ENCODE results near the gene PDE7B.

The PDE7B gene

GRCh38 chr6:136160250-136160649, 308.7 kb downstream of the PDE7B start:
- no peaks in the 10 kb centered on the region for H3K36me3 ChIP-seq (replicated peaks; ENCODE audit: insufficient read depth, low read length)
- no peaks in the 10 kb centered on the region for H4K20me1 ChIP-seq (ENCODE audit: insufficient read depth, low read length)
- H3K4me1 ChIP-seq (ENCODE audit: low read length), result no peaks in the 10 kb centered on the region
- no peak overlapping the region for H2AFZ ChIP-seq (ENCODE audit: low read length)
- no peak overlapping the region for H3K27ac ChIP-seq (ENCODE audit: low read length)
- no peaks in the 10 kb centered on the region for H3K79me2 ChIP-seq (ENCODE audit: low read length)
- no peak overlapping the region for H3K4me2 ChIP-seq (ENCODE audit: low read depth, low read length)
- TF ChIP-seq EZH2phosphoT487 (IDR thresholded peaks at IDR 0.05; ENCODE audit: low read length), result no peak
- TF ChIP-seq EZH2 (optimal IDR thresholded peaks at IDR 0.05; ENCODE audit: low read depth, low read length), result no peak
- TF ChIP-seq CTCF (IDR thresholded peaks at IDR 0.05; ENCODE audit: low read length), result no peak
- H3K9me3 ChIP-seq (replicated peaks; ENCODE audit: insufficient read depth, low read length), result no peaks in the 10 kb centered on the region
- no peaks in the 10 kb centered on the region for H3K27me3 ChIP-seq (replicated peaks; ENCODE audit: insufficient read depth, low read length)
- DNase-seq, result no peak
- no peak overlapping the region for H3K9ac ChIP-seq (ENCODE audit: low read length)
- H3K9me2 ChIP-seq (replicated peaks; ENCODE audit: insufficient read depth, low read length), result no peaks in the 10 kb centered on the region
- H3K4me3 ChIP-seq (ENCODE audit: low read length), result no peak overlapping the region
- H3F3A ChIP-seq (ENCODE audit: insufficient read depth, low read length), result no peaks in the 10 kb centered on the region

- Histone ChIP-seq H3K9ac (ENCODE audit: low read length) (no peak overlapping the region), H3K9me3 (replicated peaks; ENCODE audit: insufficient read depth, low read length) (no peaks in the 10 kb centered on the region), H2AFZ (ENCODE audit: low read length) (no peak overlapping the region), H3K27ac (ENCODE audit: low read length) (no peak overlapping the region), H3K9me2 (replicated peaks; ENCODE audit: insufficient read depth, low read length) (no peaks in the 10 kb centered on the region), H3K4me2 (ENCODE audit: low read depth, low read length) (no peak overlapping the region), H3K36me3 (replicated peaks; ENCODE audit: insufficient read depth, low read length) (no peaks in the 10 kb centered on the region), H3K4me1 (ENCODE audit: low read length) (no peaks in the 10 kb centered on the region), H3K4me3 (ENCODE audit: low read length) (no peak overlapping the region), H4K20me1 (ENCODE audit: insufficient read depth, low read length) (no peaks in the 10 kb centered on the region), H3K27me3 (replicated peaks; ENCODE audit: insufficient read depth, low read length) (no peaks in the 10 kb centered on the region), H3K79me2 (ENCODE audit: low read length) (no peaks in the 10 kb centered on the region), H3F3A (ENCODE audit: insufficient read depth, low read length) (no peaks in the 10 kb centered on the region)
- DNase-seq, result no peak
- TF ChIP-seq EZH2phosphoT487 (IDR thresholded peaks at IDR 0.05; ENCODE audit: low read length), result no peak
- no peak for TF ChIP-seq EZH2 (optimal IDR thresholded peaks at IDR 0.05; ENCODE audit: low read depth, low read length)
- no peak for TF ChIP-seq CTCF (IDR thresholded peaks at IDR 0.05; ENCODE audit: low read length)
Measured at GRCh38 chr6:136161950-136162349, 310.4 kb downstream of the PDE7B start.

- Histone ChIP-seq H3K9me2 (replicated peaks; ENCODE audit: insufficient read depth, low read length) (no peaks in the 10 kb centered on the region), H3K27me3 (replicated peaks; ENCODE audit: insufficient read depth, low read length) (no peaks in the 10 kb centered on the region), H3K4me3 (ENCODE audit: low read length) (no peak overlapping the region), H3K4me2 (ENCODE audit: low read depth, low read length) (no peak overlapping the region), H3K27ac (ENCODE audit: low read length) (no peak overlapping the region), H3K9me3 (replicated peaks; ENCODE audit: insufficient read depth, low read length) (no peaks in the 10 kb centered on the region), H4K20me1 (ENCODE audit: insufficient read depth, low read length) (no peaks in the 10 kb centered on the region), H3K36me3 (replicated peaks; ENCODE audit: insufficient read depth, low read length) (no peaks in the 10 kb centered on the region), H2AFZ (ENCODE audit: low read length) (no peak overlapping the region), H3K4me1 (ENCODE audit: low read length) (no peaks in the 10 kb centered on the region), H3F3A (ENCODE audit: insufficient read depth, low read length) (no peaks in the 10 kb centered on the region), H3K79me2 (ENCODE audit: low read length) (no peaks in the 10 kb centered on the region), H3K9ac (ENCODE audit: low read length) (no peak overlapping the region)
- TF ChIP-seq EZH2 (optimal IDR thresholded peaks at IDR 0.05; ENCODE audit: low read depth, low read length) (no peak), CTCF (IDR thresholded peaks at IDR 0.05; ENCODE audit: low read length) (no peak), EZH2phosphoT487 (IDR thresholded peaks at IDR 0.05; ENCODE audit: low read length) (no peak)
- no peak for DNase-seq
Measured at GRCh38 chr6:136163260-136163659, 311.8 kb downstream of the PDE7B start.

Data from MM.1S (cell line).